H9 (cell line): ENCODE measurements around the gene TPSB2. TPM values are rescaled to one million over a fixed set of nuclear protein-coding genes. Genes with fewer than 3 reads are reported as not detected.

Experiments
- DNase-seq: peaks from one replicate; pipeline ENCODE4 v3.0.0-alpha.2; 2017
- H2AFZ ChIP-seq: one replicate; pipeline ENCODE4 v1.6.1; 2013; ENCODE audit warnings: mild to moderate bottlenecking, low read length, control low read depth, moderate library complexity
- H2AK5ac ChIP-seq: 2 replicates; pipeline ENCODE4 v1.6.1; 2013; ENCODE audit warnings: low read length, control low read depth, mixed read lengths; ENCODE audit not compliant: insufficient read length
- H2BK120ac ChIP-seq: one replicate; pipeline ENCODE4 v1.6.1; 2013; ENCODE audit warnings: low read depth, mild to moderate bottlenecking, low read length, control low read depth, inconsistent platforms; ENCODE audit not compliant: poor library complexity, severe bottlenecking
- H2BK12ac ChIP-seq: 2 replicates; pipeline ENCODE4 v1.6.1; 2013; ENCODE audit warnings: low read length, control low read depth, mixed read lengths, low read depth; ENCODE audit not compliant: insufficient read length
- H2BK15ac ChIP-seq: 2 replicates; pipeline ENCODE4 v1.6.1; 2013; ENCODE audit warnings: low read depth, low read length, control low read depth
- H2BK20ac ChIP-seq: one replicate; pipeline ENCODE4 v1.6.1; 2013; ENCODE audit warnings: low read depth, mild to moderate bottlenecking, low read length, control low read depth, inconsistent platforms; ENCODE audit not compliant: poor library complexity, severe bottlenecking
- H2BK5ac ChIP-seq: 2 replicates; pipeline ENCODE4 v1.6.1; 2013; ENCODE audit warnings: low read length, control low read depth, mixed read lengths; ENCODE audit not compliant: insufficient read length
- H3K14ac ChIP-seq: 2 replicates; pipeline ENCODE4 v1.6.1; 2013; ENCODE audit warnings: low read length, control low read depth; ENCODE audit not compliant: insufficient read depth
- H3K18ac ChIP-seq: 2 replicates; pipeline ENCODE4 v1.6.1; 2013; ENCODE audit warnings: low read depth, mild to moderate bottlenecking, mixed read lengths, low read length, control low read depth; ENCODE audit not compliant: insufficient read length
- H3K23ac ChIP-seq: 2 replicates; pipeline ENCODE4 v1.6.1; 2013; ENCODE audit warnings: low read length, control low read depth, mixed read lengths, low read depth; ENCODE audit not compliant: insufficient read length
- H3K23me2 ChIP-seq: 2 replicates; pipeline ENCODE4 v1.6.1; 2013; ENCODE audit warnings: low read depth, mild to moderate bottlenecking, mixed read lengths, low read length, control low read depth; ENCODE audit not compliant: insufficient read length, poor library complexity, severe bottlenecking
- H3K27ac ChIP-seq: 2 replicates; pipeline ENCODE4 v1.5.1; 2013; ENCODE audit warnings: low read length, control low read depth, mixed read lengths, low read depth; ENCODE audit not compliant: insufficient read length
- H3K27me3 ChIP-seq: 2 replicates; pipeline ENCODE4 v1.6.1; 2013; ENCODE audit warnings: low read length, control low read depth, inconsistent platforms; ENCODE audit not compliant: insufficient read depth
- H3K4ac ChIP-seq: 2 replicates; pipeline ENCODE4 v1.6.1; 2013; ENCODE audit warnings: low read depth, mild to moderate bottlenecking, control low read depth, inconsistent platforms, low read length, moderate library complexity
- H3K4me1 ChIP-seq: 2 replicates; pipeline ENCODE4 v1.6.1; 2013; ENCODE audit warnings: low read length, control low read depth, inconsistent platforms; ENCODE audit not compliant: insufficient read depth
- H3K4me2 ChIP-seq: 2 replicates; pipeline ENCODE4 v1.6.1; 2013; ENCODE audit warnings: low read length, control low read depth, mixed read lengths; ENCODE audit not compliant: insufficient read length, insufficient read depth
- H3K56ac ChIP-seq: 2 replicates; pipeline ENCODE4 v1.6.1; 2013; ENCODE audit warnings: low read depth, mild to moderate bottlenecking, mixed read lengths, low read length, control low read depth; ENCODE audit not compliant: insufficient read length
- H3K79me1 ChIP-seq: 2 replicates; pipeline ENCODE4 v1.6.1; 2013; ENCODE audit warnings: low read depth, mild to moderate bottlenecking, moderate library complexity, low read length, control low read depth, inconsistent platforms; ENCODE audit not compliant: insufficient read depth, poor library complexity, severe bottlenecking
- H3K79me2 ChIP-seq: 2 replicates; pipeline ENCODE4 v1.6.1; 2013; ENCODE audit warnings: low read length, control low read depth, inconsistent platforms; ENCODE audit not compliant: insufficient read depth
- H3K9ac ChIP-seq: 2 replicates; pipeline ENCODE4 v1.6.1; 2013; ENCODE audit warnings: low read length, control low read depth, mixed read lengths; ENCODE audit not compliant: insufficient read length; ENCODE audit errors: extremely low read depth
- H3K9me3 ChIP-seq: one replicate; pipeline ENCODE4 v1.6.1; 2013; ENCODE audit warnings: low read depth, low read length, inconsistent platforms; ENCODE audit not compliant: control insufficient read depth
- H3T11ph ChIP-seq: one replicate; pipeline ENCODE4 v1.6.1; 2013; ENCODE audit warnings: mild to moderate bottlenecking, low read length, control low read depth, inconsistent platforms
- H4K20me1 ChIP-seq: one replicate; pipeline ENCODE4 v1.6.1; 2013; ENCODE audit not compliant: control insufficient read depth, insufficient read length, insufficient read depth
- H4K5ac ChIP-seq: 2 replicates; pipeline ENCODE4 v1.6.1; 2013; ENCODE audit warnings: low read depth, mild to moderate bottlenecking, mixed read lengths, low read length, control low read depth; ENCODE audit not compliant: insufficient read length
- H4K8ac ChIP-seq: replicated peaks from 2 replicates; pipeline ENCODE4 v1.6.1; 2013; ENCODE audit warnings: low read length, control low read depth, mixed read lengths, low read depth; ENCODE audit not compliant: insufficient read length
- H4K91ac ChIP-seq: 2 replicates; pipeline ENCODE4 v1.6.1; 2013; ENCODE audit warnings: low read depth, mild to moderate bottlenecking, moderate library complexity, mixed read lengths, low read length, control low read depth; ENCODE audit not compliant: insufficient read length
- H3K27ac Mint-ChIP-seq, 3 experiments: 2 replicates in 2 of 3; 3 replicates in 1 of 3; pipeline ENCODE4 v1.8.0; 2020 to 2021; ENCODE audit warnings: mixed read lengths in 3 of 3, mild to moderate bottlenecking in 1 of 3, moderate library complexity in 1 of 3
- H3K27me3 Mint-ChIP-seq: 2 replicates; pipeline ENCODE4 v1.8.0; 2021; ENCODE audit warnings: low read depth, mild to moderate bottlenecking, moderate library complexity, mixed read lengths
- H3K36me3 Mint-ChIP-seq, 3 experiments: 2 replicates in 2 of 3; 3 replicates in 1 of 3; pipeline ENCODE4 v1.8.0; 2020 to 2021; ENCODE audit warnings: low read depth in 3 of 3, mixed read lengths in 3 of 3; ENCODE audit not compliant: insufficient read depth in 1 of 3
- H3K4me1 Mint-ChIP-seq, 2 experiments: 2 replicates each; pipeline ENCODE4 v1.8.0; 2020; ENCODE audit warnings: mixed read lengths in 2 of 2
- H3K4me3 Mint-ChIP-seq, 2 experiments: 2 replicates in 1 of 2; 3 replicates in 1 of 2; pipeline ENCODE4 v1.8.0; 2020 to 2021; ENCODE audit warnings: mild to moderate bottlenecking in 2 of 2, mixed read lengths in 2 of 2, moderate library complexity in 1 of 2
- H3K9me3 Mint-ChIP-seq, 2 experiments: 2 replicates in 1 of 2; 3 replicates in 1 of 2; pipeline ENCODE4 v1.8.0; 2020; ENCODE audit warnings: mild to moderate bottlenecking in 2 of 2, mixed read lengths in 2 of 2, moderate library complexity in 1 of 2
- CTCF ChIP-seq: fragments of 200-600 bp; sonication (generic); conservative IDR thresholded peaks from 3 replicates; pipeline ENCODE4 v1.8.0; 2021; ENCODE audit warnings: antibody characterized with exemption, mild to moderate bottlenecking
- WGBS: extraction: QIAGEN DNeasy Blood & Tissue Kit; methylation state at CpG from one replicate; pipeline ENCODE4 v1.1.7; 2013; ENCODE audit warnings: missing lambda C conversion rate, low lambda C conversion rate, mixed read lengths; ENCODE audit not compliant: insufficient read length; ENCODE audit errors: extremely low coverage; 5-methylcytosine and 5-hydroxymethylcytosine counted together
- total RNA-seq: library from RNA; stranded (reverse); gene quantifications from 2 replicates; pipeline ENCODE4 v1.2.1, GENCODE V29; 2021

The TPSB2 gene
- total RNA-seq, 1 experiment from 2014 or later: not detected

- H3K9me3 ChIP-seq: no peaks in the 10 kb centered on the region
- H3K18ac ChIP-seq: no peak overlapping the region
- Mint-ChIP-seq H3K27me3 (no peaks in the 10 kb centered on the region), H3K27ac (peak overlapping the region in 1 of 3 experiments; percentile 76; a peak in 1 of 7 replicates), H3K4me3 (peak overlapping the region in 1 of 2 experiments; percentile 18; a peak in 1 of 5 replicates), H3K9me3 (no peaks in the 10 kb centered on the region), H3K4me1 (peaks cover 4 to 15% of the 10 kb centered on the region in 2 experiments; a peak in 3 of 4 replicates), H3K36me3 (peaks cover 0 to 9% (median 6%) of the 10 kb centered on the region in 3 experiments; a peak in 6 of 7 replicates)
- WGBS: no CpG with 5 or more reads among the region's 11 CpGs
- H3K4me2 ChIP-seq: no peak overlapping the region
- no peak overlapping the region for H4K8ac ChIP-seq
- no peak overlapping the region for H2BK5ac ChIP-seq
- no peak overlapping the region for H3T11ph ChIP-seq
- no peak overlapping the region for H2BK20ac ChIP-seq
- H3K79me1 ChIP-seq: no peaks in the 10 kb centered on the region
- no peak overlapping the region for H4K91ac ChIP-seq
- H3K9ac ChIP-seq: no peak overlapping the region
- H2AK5ac ChIP-seq: no peak overlapping the region
- peaks cover 2% of the 10 kb centered on the region for H3K23me2 ChIP-seq
- peaks cover 2% of the 10 kb centered on the region for H4K20me1 ChIP-seq
- no peak overlapping the region for H3K23ac ChIP-seq
- no peak for TF ChIP-seq CTCF
- H2BK15ac ChIP-seq: no peak overlapping the region
- H4K5ac ChIP-seq: no peak overlapping the region
- H3K27ac ChIP-seq: no peak overlapping the region
- no peak overlapping the region for H2AFZ ChIP-seq
- DNase-seq: no peak
- no peak overlapping the region for H3K14ac ChIP-seq
- no peak overlapping the region for H2BK120ac ChIP-seq
- no peaks in the 10 kb centered on the region for H3K4me1 ChIP-seq
- H3K56ac ChIP-seq: no peak overlapping the region
- H3K27me3 ChIP-seq: no peaks in the 10 kb centered on the region
- no peak overlapping the region for H2BK12ac ChIP-seq
- no peaks in the 10 kb centered on the region for H3K79me2 ChIP-seq
- no peak overlapping the region for H3K4ac ChIP-seq
Measured at GRCh38 chr16:1196494-1196893, 33.5 kb downstream of the TPSB2 start.
